GM10266 (cell line): ENCODE results near the gene HOXC11.

Source experiments
- DNase-seq: peaks from one replicate; pipeline ENCODE4 v3.0.0; 2012; ENCODE audit errors: extremely low spot score
- TF ChIP-seq, protein P1 (sequence below): IDR thresholded peaks from 2 replicates; pipeline ENCODE4 v1.5.1; 2012; ENCODE audit warnings: mild to moderate bottlenecking, low read depth; ENCODE audit not compliant: control insufficient read depth, insufficient read depth; ENCODE audit errors: missing control alignments

The HOXC11 gene

DNA sequence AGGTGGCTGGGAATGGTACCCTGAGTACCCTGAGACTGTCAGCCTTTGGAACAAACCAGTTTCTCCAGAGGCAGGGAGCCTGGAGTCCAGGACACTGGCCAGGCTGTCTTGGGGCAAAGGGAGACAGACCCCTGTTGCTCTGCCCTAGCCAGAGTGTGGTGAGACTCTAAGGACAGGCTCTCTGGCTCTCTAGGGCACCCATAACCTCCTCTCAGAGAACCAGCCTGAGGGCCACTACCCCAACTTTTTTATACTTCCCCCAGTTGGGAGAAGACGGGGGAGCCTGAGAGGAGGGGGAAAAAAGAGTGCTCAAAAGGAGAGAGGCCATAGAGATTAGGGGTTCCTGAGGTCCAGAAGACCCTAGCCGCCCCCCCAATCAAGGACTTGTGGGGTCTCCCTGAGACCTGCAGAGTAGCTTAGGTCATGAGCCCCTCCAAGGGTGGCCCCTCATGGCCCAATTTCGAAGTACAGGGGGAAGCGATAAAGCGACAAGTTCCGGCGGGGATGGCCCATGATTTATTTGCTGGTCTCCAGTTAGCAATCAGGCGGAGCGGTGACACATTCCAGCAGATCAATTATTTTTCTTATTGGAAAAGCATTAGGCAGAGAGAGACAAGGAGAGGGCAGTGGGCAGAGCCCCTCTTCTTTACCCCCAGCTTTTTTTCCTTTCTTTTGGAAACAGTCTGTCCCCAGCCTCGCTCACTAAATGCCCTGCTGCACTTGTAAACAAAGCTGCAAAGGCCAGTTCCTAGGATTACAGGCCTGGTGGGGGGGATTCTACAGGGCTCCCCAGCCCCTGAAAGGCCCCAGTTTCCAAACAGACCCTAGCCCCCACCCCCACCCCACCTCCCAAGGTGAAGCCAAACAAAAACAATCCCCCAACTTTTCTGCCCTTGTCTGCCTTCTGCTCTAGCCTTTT lies 37.4 kb downstream of the HOXC11 start:
- no peak for DNase-seq

DNA sequence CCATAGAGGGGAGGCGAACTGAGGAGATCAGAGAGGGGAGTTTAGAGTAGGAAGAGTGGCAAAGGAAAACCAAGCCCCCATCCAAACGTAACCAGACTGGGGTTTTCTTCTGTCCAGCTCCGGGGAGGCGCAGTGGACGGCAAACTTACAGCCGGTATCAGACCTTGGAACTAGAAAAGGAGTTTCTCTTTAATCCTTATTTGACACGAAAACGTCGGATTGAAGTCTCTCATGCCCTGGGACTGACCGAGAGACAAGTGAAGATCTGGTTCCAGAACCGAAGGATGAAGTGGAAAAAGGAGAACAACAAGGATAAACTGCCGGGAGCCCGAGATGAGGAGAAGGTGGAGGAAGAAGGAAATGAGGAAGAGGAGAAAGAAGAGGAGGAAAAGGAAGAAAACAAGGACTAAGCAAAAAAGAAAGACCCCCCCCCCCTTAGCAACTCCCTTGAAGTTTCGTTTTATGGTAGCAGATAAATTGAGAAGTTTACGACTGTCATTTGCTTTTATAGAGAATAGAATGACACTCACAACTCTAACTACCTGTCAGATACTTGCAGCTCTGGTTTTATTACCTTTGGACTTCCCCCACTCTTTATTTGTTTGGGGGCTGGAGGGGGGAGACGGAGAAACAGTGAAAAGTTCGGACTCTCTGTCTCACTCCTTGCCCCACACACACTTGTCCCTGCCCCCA lies 38.2 kb downstream of the HOXC11 start:
- TF ChIP-seq, protein P1, sequence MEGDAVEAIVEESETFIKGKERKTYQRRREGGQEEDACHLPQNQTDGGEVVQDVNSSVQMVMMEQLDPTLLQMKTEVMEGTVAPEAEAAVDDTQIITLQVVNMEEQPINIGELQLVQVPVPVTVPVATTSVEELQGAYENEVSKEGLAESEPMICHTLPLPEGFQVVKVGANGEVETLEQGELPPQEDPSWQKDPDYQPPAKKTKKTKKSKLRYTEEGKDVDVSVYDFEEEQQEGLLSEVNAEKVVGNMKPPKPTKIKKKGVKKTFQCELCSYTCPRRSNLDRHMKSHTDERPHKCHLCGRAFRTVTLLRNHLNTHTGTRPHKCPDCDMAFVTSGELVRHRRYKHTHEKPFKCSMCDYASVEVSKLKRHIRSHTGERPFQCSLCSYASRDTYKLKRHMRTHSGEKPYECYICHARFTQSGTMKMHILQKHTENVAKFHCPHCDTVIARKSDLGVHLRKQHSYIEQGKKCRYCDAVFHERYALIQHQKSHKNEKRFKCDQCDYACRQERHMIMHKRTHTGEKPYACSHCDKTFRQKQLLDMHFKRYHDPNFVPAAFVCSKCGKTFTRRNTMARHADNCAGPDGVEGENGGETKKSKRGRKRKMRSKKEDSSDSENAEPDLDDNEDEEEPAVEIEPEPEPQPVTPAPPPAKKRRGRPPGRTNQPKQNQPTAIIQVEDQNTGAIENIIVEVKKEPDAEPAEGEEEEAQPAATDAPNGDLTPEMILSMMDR, result no peak
- DNase-seq, result no peak

More for the DNA sequence above, 37.4 kb downstream of the HOXC11 start:
- TF ChIP-seq, protein P1, result no peak

DNA sequence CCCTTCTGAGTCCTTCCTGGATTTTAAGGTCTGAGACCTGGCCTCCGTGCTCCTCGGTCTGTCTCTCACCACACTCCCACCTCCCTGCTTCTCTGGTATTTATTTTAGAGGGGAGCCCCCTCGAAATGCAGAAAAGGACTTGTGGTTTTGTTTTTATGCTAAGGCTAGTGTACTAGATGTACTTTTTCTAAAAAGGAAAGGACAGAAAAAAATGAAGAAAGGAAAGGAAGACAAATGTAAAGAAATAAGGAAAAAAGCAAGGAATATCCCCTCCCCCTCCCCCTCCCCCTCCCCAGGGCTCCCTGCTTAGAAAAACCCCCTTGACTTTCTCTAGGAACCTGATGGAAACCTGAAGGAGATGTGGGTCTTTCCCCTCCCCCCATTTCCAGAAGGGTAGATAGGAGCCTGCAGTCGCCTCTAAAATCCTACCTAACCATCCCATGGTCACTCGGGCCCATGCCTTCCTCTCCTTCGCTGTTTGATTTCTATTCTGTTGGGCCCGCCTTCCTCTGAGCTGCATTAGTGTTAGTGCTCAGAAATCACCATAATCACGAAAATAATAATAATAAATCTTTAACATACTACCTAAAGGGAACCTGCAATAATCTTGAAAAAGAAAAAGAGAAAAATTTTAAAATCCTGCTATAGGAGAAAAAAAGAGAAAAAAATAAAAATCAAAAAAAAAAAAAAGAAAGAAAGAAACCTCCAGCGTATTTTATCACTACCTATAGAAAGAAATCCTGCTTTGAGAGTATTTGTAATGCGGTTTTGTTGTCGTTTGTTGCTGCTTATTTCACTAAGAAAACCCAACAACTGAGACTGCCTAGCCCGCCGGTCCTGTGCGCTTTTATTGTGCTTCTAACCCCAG lies 39.0 kb downstream of the HOXC11 start:
- TF ChIP-seq, protein P1, result no peak
- no peak for DNase-seq

DNA sequence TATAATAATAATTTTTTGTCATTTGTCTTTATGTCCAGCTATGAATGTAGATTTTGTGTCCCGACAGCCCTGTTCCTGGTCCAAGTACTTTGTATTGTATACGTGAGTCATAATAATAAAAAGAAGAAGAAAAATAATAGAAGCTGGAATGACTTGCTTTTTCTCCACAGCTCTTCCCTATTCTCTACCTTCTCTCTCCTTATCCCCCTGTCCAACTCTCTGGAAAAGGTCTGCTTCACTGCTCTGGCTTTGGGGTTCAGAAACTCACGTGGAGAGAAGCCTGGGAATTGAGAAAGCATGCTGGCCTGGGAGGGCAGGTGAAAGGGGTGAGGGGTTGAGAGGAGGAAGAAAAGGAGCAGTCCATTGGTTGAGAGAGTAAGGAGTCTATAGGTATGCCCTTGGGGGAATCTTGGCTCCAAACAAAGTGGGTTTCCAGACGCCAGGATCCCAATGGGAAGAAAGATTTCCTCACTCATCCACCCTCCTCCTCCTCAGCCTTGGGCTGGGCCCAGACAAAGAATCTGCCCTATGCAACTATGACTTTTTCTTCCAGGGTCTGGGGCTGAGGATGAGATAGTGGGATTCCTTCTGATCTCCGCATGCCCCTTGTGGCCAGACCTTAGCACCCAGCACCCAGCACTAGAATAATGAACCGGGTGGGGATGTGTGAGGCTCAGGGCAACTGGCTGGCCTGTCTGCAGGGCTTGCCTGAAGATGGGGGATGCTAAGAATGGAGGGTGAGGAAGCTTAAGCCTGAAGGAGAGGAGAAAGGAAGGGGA lies 39.9 kb downstream of the HOXC11 start:
- DNase-seq, result no peak
- TF ChIP-seq, protein P1, result no peak

DNA sequence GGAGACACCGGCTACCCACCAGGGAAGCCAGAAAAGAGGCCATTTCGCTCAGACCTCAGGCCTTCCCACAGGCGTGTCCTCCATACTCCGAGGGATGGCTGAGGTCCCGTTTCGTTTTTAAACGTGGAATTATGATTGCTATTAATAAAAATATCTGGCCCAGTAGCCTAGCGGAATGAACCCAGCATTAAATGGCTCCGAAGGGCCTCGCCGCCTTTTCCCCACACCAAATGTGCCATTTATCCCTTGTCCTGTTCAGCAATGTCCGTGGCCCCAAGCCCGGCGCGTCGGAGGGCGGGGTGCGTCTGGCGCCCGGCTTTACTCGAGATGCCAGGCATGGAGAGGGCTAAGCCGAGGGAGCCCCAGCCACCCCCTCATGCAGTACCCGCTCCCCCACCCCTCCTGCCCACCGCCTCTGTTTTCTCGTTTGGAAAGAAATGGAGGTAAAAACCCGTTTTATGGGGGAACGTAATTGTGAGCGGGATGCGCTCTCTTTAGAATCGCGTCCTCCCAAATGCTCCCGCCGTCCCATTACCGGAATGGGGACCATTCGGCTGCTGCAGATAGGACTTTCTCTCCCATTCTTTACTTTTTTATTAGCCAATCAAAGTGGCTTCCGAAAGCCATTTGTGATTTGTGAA lies 41.6 kb downstream of the HOXC11 start:
- DNase-seq, result no peak
- TF ChIP-seq, protein P1, result no peak

DNA sequence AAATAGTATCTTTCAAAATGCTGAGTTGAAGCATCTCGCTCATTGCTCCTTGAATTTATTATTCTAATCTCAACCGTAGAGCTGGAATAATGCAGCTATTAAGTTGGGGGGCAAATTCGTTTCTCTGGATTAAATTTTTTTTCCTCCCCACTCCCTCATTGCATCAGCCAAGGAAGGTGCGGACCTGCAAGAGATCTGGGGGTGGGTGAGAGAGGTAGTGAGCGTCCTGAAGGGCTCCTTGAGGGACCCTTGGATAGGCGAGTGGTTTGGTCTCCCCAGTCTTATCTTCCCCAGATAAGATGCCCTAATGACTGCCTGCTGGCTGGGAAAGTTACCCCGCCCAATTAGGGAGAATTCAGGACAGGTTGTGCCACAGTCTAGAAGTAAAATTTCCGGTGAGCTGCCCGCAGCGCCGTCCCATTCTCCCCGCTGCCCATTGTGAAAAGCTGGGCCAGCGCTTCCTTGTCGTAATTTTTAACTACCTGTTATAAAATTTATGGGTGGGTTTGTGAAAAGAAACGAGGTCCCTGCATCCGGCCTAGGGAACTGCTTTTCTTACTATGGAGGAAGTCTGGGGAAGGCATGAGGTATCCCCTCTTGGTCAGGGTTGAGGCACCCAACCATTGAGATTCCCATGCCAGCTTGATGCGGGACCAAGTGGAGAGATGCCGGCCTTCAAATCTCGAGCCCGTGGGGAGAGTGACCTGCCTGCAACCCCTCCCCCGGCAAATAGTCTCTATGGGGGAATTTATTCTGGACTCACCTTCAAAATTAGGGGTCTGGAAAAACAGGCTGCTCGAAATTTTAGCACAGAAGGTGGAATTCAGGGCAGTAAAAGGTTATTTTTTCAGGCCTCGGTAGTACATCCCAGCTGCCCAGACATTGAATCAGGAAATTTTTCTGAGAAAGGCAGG lies 42.3 kb downstream of the HOXC11 start:
- TF ChIP-seq, protein P1, result no peak
- DNase-seq, result no peak
